Measurements from ENCODE around the gene STON2. TPM values are rescaled to one million over a fixed set of nuclear protein-coding genes. Genes with fewer than 3 reads are reported as not detected.

STON2 gene
- total RNA-seq, 1 experiment from 2014 or later: 8.6 TPM

DNA sequence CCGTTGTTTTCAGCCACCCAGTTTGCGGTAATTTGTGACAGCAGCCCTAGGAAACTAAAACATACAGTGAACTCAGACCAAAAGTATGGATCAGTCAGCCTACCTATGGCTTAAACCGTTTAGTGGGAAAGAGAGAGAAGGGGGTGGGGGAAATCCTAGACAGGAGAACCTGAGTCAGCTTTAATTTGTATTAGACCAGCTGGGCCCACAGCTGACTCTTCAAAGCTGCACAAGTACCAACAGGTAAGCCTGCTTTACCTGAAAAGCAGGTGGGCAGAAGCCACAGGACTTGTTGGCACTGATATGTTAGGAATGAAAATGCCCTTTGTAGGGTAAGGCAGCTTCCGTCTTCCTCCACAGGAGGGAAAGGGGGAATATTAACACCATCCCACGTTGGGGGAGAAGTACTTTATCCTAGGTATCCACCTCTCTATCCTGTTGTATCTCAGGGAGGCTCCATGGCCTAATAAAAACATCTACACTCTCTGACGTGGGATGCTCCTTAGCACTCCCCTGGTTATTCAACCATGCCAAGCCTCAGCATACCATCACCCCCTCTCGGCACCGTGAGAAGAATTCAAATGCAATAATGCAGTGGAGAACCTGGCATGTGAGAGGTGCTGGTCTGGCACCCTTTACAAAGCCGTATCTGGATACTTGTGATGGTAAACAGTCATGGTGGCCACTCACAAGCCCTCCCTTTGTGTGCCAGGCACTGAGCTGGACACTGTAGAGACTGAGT is 70.3 kb downstream of the STON2 start:
- DNase-seq (ENCODE audit: low spot score): no peak
- intact Hi-C loops (cut with micrococcal nuclease; ENCODE audit: unreplicated experiment): no loop called here
- Histone ChIP-seq H3K9me3 (ENCODE audit: low read depth, low read length, poor library complexity, severe bottlenecking) (no peaks in the 10 kb centered on the region), H3K27ac (ENCODE audit: low read depth, low read length, poor library complexity, severe bottlenecking) (no peak overlapping the region), H3K27me3 (replicated peaks; ENCODE audit: insufficient read depth, low read depth, low read length, poor library complexity) (no peaks in the 10 kb centered on the region), H3K4me1 (ENCODE audit: insufficient read depth, low read length, poor library complexity, severe bottlenecking) (no peaks in the 10 kb centered on the region), H3K4me3 (ENCODE audit: low read depth, low read length, poor library complexity, severe bottlenecking) (no peak overlapping the region), H3K36me3 (ENCODE audit: insufficient read depth, low read length, poor library complexity, severe bottlenecking) (no peaks in the 10 kb centered on the region)
- TF ChIP-seq, protein P1, sequence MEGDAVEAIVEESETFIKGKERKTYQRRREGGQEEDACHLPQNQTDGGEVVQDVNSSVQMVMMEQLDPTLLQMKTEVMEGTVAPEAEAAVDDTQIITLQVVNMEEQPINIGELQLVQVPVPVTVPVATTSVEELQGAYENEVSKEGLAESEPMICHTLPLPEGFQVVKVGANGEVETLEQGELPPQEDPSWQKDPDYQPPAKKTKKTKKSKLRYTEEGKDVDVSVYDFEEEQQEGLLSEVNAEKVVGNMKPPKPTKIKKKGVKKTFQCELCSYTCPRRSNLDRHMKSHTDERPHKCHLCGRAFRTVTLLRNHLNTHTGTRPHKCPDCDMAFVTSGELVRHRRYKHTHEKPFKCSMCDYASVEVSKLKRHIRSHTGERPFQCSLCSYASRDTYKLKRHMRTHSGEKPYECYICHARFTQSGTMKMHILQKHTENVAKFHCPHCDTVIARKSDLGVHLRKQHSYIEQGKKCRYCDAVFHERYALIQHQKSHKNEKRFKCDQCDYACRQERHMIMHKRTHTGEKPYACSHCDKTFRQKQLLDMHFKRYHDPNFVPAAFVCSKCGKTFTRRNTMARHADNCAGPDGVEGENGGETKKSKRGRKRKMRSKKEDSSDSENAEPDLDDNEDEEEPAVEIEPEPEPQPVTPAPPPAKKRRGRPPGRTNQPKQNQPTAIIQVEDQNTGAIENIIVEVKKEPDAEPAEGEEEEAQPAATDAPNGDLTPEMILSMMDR (conservative IDR thresholded peaks at IDR 0.05; ENCODE audit: low read depth, low read length): no peak
- no peak for TF ChIP-seq EZH2 (IDR thresholded peaks at IDR 0.05; ENCODE audit: borderline replicate concordance, low read depth, low read length, poor library complexity, severe bottlenecking)
- ChIA-PET POLR2A (ENCODE audit: low non-redundant PET) (no interaction called here), CTCF (interaction anchor here (0.7 kb wide), 1 partner anchor 43 kb away, joined by 3 read pairs; no protein-coding TSS in a partner anchor)
- no TSS peak for BruUV-seq (replicated peaks)

DNA sequence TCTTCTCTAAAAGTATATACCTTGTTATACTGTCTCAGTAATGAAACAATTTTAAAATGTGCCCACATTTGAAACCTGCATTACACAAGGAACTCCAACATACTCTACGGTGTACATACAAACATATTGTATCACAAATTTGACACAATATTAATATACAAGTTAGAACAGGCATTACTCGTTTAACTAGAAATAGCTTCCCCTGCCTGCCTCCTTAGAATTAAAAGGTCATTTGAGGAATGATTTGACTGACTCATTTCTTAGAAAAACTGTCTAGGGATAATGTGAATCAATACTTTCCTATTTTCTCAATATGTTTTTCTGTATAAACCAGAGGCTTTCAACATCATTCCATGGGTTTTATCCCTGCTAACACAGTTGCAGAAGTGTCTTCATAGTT is 73.7 kb downstream of the STON2 start:
- Histone ChIP-seq H3K27me3 (replicated peaks; ENCODE audit: insufficient read depth, low read depth, low read length, poor library complexity) (no peaks in the 10 kb centered on the region), H3K27ac (ENCODE audit: low read depth, low read length, poor library complexity, severe bottlenecking) (no peak overlapping the region), H3K4me1 (ENCODE audit: insufficient read depth, low read length, poor library complexity, severe bottlenecking) (no peaks in the 10 kb centered on the region), H3K4me3 (ENCODE audit: low read depth, low read length, poor library complexity, severe bottlenecking) (no peak overlapping the region), H3K9me3 (ENCODE audit: low read depth, low read length, poor library complexity, severe bottlenecking) (no peaks in the 10 kb centered on the region), H3K36me3 (ENCODE audit: insufficient read depth, low read length, poor library complexity, severe bottlenecking) (no peaks in the 10 kb centered on the region)
- CTCF ChIA-PET: no interaction called here
- no TSS peak for BruUV-seq (replicated peaks)
- no peak for DNase-seq (ENCODE audit: low spot score)
- intact Hi-C loops (cut with micrococcal nuclease; ENCODE audit: unreplicated experiment): no loop called here
- TF ChIP-seq, protein P1 (conservative IDR thresholded peaks at IDR 0.05; ENCODE audit: low read depth, low read length): no peak
- TF ChIP-seq EZH2 (IDR thresholded peaks at IDR 0.05; ENCODE audit: borderline replicate concordance, low read depth, low read length, poor library complexity, severe bottlenecking): no peak
- POLR2A ChIA-PET (ENCODE audit: low non-redundant PET): no interaction called here

DNA sequence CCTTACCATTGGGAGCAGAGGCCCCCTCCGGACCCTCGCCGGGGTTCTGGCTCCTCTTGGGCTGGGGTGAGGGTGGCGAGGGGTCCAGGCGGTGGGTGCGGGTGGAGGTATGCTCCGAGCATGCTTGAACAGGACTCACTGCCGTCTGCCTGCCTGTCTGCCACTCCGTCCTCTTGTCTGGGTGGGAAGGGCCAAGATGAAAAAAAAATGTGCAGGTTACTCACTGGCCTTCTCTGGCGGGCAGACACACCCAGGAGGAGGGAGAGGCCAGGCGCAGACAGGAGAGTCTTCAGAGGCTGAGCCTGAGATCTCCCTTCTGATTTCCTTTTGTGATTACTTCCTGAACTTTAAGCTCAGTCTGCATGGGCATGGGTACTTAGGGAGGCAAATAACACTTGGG is 76.1 kb downstream of the STON2 start:
- H3K4me1 ChIP-seq (ENCODE audit: insufficient read depth, low read length, poor library complexity, severe bottlenecking): no peaks in the 10 kb centered on the region
- intact Hi-C loops (cut with micrococcal nuclease; ENCODE audit: unreplicated experiment): no loop called here
- H3K4me3 ChIP-seq (ENCODE audit: low read depth, low read length, poor library complexity, severe bottlenecking): no peak overlapping the region
- no peaks in the 10 kb centered on the region for H3K9me3 ChIP-seq (ENCODE audit: low read depth, low read length, poor library complexity, severe bottlenecking)
- ChIA-PET POLR2A (ENCODE audit: low non-redundant PET) (no interaction called here), CTCF (no interaction called here)
- TF ChIP-seq EZH2 (IDR thresholded peaks at IDR 0.05; ENCODE audit: borderline replicate concordance, low read depth, low read length, poor library complexity, severe bottlenecking): no peak
- TF ChIP-seq, protein P1 (conservative IDR thresholded peaks at IDR 0.05; ENCODE audit: low read depth, low read length): no peak
- no peaks in the 10 kb centered on the region for H3K36me3 ChIP-seq (ENCODE audit: insufficient read depth, low read length, poor library complexity, severe bottlenecking)
- H3K27ac ChIP-seq (ENCODE audit: low read depth, low read length, poor library complexity, severe bottlenecking): no peak overlapping the region
- DNase-seq (ENCODE audit: low spot score): no peak
- no peaks in the 10 kb centered on the region for H3K27me3 ChIP-seq (replicated peaks; ENCODE audit: insufficient read depth, low read depth, low read length, poor library complexity)
- no TSS peak for BruUV-seq (replicated peaks)

Measured in A673 (cell line).